Measurements from ENCODE around the gene TIAM1.
A peak's percentile ranks its signal among the peaks of the same experiment; 100 is the strongest.

TIAM1 gene

GRCh38 chr21:31203431-31204054, 140.5 kb downstream of the TIAM1 start:
- DNase-seq (ENCODE audit: low read depth in 2 of 2) = no peak

- no peak for DNase-seq (ENCODE audit: low read depth in 2 of 2)
Observed at GRCh38 chr21:31201548-31201947, 142.5 kb downstream of the TIAM1 start.

GRCh38 chr21:31201144-31201543, 142.9 kb downstream of the TIAM1 start:
- no peak for DNase-seq (ENCODE audit: low read depth in 2 of 2)

- no peak for DNase-seq (ENCODE audit: low read depth in 2 of 2)
Observed at GRCh38 chr21:31198575-31198974, 145.5 kb downstream of the TIAM1 start.

DNA sequence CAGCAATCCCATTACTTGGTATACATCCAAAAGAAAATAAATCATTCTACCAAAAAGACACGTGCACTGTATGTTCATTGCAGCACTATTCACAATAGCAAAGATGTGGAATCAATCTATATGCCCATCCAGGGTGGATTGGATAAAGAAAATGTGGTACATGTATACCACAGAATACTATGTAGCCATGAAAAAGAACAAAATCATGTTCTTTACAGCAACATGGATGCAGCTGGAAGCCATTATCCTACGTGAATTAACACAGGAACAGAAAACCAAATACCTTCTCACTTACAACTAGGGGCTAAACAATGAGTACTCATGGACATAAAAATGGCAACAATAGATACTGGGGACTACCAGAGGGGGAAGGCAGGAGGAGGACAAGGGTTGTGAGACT, 147.3 kb downstream of the TIAM1 start:
- DNase-seq (ENCODE audit: low read depth in 2 of 2) = no peak

GRCh38 chr21:31195334-31196015, 148.6 kb downstream of the TIAM1 start:
- no peak for DNase-seq (ENCODE audit: low read depth in 2 of 2)

- DNase-seq (ENCODE audit: low read depth in 2 of 2) = no peak
Observed at GRCh38 chr21:31194510-31195293, 149.4 kb downstream of the TIAM1 start.

DNA sequence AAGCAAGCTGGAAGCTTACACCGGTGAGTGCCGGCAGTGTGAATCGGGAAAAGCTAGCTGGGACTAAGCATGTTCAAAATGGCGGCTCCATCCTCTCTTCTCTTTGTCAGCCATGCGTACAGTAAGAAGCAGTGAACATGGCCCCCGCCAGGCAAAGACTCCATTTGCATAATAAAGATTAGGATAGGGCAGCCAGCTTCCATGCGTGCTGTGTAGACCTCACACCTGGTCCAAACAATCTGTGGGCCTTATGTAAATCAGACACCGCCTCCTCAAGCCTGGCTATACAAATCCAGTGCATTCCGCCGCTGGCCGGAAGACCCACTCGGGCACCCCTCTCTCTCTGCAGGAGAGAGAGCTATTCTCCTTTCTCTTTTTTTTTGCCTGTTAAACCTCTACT, 150.3 kb downstream of the TIAM1 start:
- DNase-seq (ENCODE audit: low read depth in 2 of 2) = no peak

GRCh38 chr21:31191553-31191952, 152.5 kb downstream of the TIAM1 start:
- no peak for DNase-seq (ENCODE audit: low read depth in 2 of 2)

DNA sequence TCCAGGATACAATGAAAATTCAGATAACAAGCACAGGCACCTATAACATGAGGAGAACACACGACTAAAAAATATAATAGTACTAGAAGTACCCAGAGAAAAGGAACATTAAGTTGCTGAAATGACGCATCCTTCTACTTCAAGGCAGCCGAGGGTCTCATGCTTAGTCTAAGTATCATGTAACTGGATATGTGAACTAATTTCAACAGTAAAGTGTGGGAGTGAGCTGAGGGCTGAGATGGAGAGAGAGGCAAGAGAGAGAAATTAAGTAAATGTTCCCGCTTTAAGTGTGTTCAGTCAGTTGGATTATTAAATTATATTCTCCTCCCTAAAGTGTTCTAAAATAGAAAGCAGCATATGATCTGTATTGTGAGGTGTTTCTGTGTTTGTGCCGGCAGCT, 153.5 kb downstream of the TIAM1 start:
- no peak for DNase-seq (ENCODE audit: low read depth in 2 of 2)

DNA sequence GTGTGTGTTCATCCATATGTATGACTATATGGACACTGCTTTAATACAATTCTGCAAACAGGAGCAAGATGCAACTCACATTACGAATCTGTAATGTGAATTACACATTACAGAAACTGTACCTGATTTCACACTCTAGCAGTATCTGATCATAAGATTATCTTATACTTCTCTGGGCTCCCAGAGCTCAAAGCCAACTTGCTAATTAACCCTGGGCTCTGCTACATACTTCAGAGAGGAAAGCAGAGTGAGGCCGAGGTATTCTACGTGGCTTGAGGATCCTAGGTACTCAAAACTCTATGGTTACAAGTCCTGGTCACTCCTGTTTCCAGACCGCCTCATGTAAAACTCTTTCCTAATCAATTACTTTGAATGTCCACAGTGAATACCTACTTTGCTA, 156.6 kb downstream of the TIAM1 start:
- DNase-seq (ENCODE audit: low read depth in 2 of 2) = no peak

DNA sequence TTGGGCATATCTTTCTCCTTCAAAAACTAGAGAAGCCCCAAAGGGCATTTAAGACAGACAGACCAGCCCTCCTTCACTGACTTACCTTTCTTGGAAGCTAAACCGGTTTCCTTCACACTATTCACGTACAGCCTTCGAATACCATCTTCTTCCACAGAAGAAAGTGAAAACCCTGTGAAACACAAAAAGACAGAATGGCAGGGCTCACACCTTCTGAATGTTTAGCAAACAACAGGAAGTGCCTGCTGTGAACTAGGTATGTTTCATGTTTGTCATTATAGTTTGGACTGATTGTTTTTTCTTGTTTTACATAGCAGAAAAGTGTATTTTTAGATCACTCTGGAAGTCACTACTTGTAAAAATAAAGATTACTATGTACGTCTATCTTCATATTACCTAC, 157.1 kb downstream of the TIAM1 start:
- DNase-seq (ENCODE audit: low read depth in 2 of 2) = no peak

GRCh38 chr21:31185663-31186062, 158.4 kb downstream of the TIAM1 start:
- DNase-seq (ENCODE audit: low read depth in 2 of 2) = no peak

GRCh38 chr21:31184876-31185275, 159.2 kb downstream of the TIAM1 start:
- no peak for DNase-seq (ENCODE audit: low read depth in 2 of 2)

DNA sequence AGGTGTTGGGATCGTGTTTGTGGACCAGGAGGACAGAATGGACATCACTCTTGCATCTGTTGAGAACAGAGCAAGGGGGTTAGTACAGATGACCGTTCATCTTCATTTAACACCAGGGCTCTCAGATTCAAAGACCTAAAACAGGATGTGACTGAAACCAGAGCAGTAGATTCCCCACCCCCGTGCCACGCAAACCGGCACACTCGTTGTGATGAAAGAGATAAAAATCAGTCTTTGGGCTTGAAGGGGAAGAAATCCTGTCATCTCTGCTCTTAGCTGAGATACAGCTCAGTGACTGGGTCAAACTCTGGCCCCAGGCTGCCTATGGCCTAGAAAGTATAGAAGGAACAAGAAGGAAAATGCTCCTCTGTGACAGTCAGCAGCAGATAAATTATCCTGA, 159.6 kb downstream of the TIAM1 start:
- DNase-seq (ENCODE audit: low read depth in 2 of 2) = peak; percentile 66 to 67

GRCh38 chr21:31182231-31183140, 161.6 kb downstream of the TIAM1 start:
- peak in 1 of 2 donors; percentile 48 for DNase-seq (ENCODE audit: low read depth in 2 of 2)

- no peak for DNase-seq (ENCODE audit: low read depth in 2 of 2)
Observed at GRCh38 chr21:31181082-31181750, 162.8 kb downstream of the TIAM1 start.

GRCh38 chr21:31180256-31181081, 163.6 kb downstream of the TIAM1 start:
- no peak for DNase-seq (ENCODE audit: low read depth in 2 of 2)

DNA sequence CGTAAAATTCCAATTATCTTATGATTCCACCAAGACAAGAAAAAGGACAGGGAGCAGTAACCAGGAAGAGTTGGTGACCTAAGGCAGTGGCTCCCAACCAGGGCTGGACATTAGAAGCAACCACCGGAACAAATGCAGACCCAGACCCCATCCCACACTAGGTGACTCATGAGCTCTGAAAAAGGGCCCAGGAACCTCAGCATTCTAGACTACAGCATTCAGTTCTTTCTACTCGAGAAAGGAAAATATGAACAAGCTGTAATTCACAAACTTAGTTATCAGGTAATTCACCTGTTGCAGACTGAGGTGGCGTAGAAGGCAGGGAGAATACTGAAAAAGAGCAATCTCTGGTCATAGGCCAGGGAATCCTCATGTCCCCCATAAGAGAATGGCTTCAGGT, 167.3 kb downstream of the TIAM1 start:
- DNase-seq (ENCODE audit: low read depth in 2 of 2) = no peak

GRCh38 chr21:31176080-31176551, 167.9 kb downstream of the TIAM1 start:
- DNase-seq (ENCODE audit: low read depth in 2 of 2) = no peak

All from stimulated activated CD4-positive, alpha-beta T cell treated with anti-CD3 and anti-CD28 coated beads, Interleukin-1b, Interleukin-23, amount 100 ng/mL, for 4 hours (primary cell).